A549 (cell line): ENCODE data around the gene SNCAIP.

Experiments
- CBX2 ChIP-seq: fragments of 200-600 bp; sonication (generic); IDR thresholded peaks from 2 replicates; pipeline ENCODE4 v1.6.1; 2016; ENCODE audit warnings: low read depth, mild to moderate bottlenecking, borderline replicate concordance
- CEBPB ChIP-seq, 2 experiments: fragments of >200 bp in 1 of 2; sonication (Bioruptor Twin) in 1 of 2; formaldehyde crosslinking in 1 of 2; IDR thresholded peaks; 2 replicates each; pipeline ENCODE4 v1.6.1; 2012 to 2016
- CTCF ChIP-seq: fragments of >200 bp; sonication (Bioruptor Twin); formaldehyde crosslinking; IDR thresholded peaks from 3 replicates; pipeline ENCODE4 v1.5.1; 2016
- HES2 ChIP-seq: fragments of >200 bp; sonication (Bioruptor Twin); formaldehyde crosslinking; IDR thresholded peaks from 2 replicates; pipeline ENCODE4 v1.6.1; 2016
- MAX ChIP-seq: IDR thresholded peaks from 2 replicates; pipeline ENCODE4 v1.6.1; 2012
- MYC ChIP-seq: IDR thresholded peaks from 2 replicates; pipeline ENCODE4 v1.6.1; 2012; ENCODE audit warnings: mild to moderate bottlenecking, inconsistent platforms, low read length, improper control_type of control experiment, borderline replicate concordance
- PBX3 ChIP-seq: IDR thresholded peaks from 2 replicates; pipeline ENCODE4 v1.6.1; 2012
- POLR2A ChIP-seq: IDR thresholded peaks from 2 replicates; pipeline ENCODE4 v1.6.1; 2012; ENCODE audit warnings: mild to moderate bottlenecking, low read length
- RAD21 ChIP-seq, 2 experiments: fragments of >200 bp in 1 of 2; sonication (Bioruptor Twin) in 1 of 2; formaldehyde crosslinking in 1 of 2; IDR thresholded peaks in 1 of 2; conservative IDR thresholded peaks in 1 of 2; 2 replicates in 1 of 2; 3 replicates in 1 of 2; pipeline ENCODE4 v1.6.1; 2012 to 2018; ENCODE audit warnings: inconsistent platforms in 1 of 2
- RFX5 ChIP-seq: fragments of 450-650 bp; IDR thresholded peaks from 2 replicates; pipeline ENCODE4 v1.7.1; 2014; ENCODE audit warnings: antibody characterized with exemption, mild to moderate bottlenecking, moderate library complexity
- SMC3 ChIP-seq: fragments of >200 bp; sonication (Bioruptor Twin); formaldehyde crosslinking; IDR thresholded peaks from 3 replicates; pipeline ENCODE4 v1.6.1; 2018; ENCODE audit warnings: inconsistent platforms
- USF2 ChIP-seq: fragments of 450-650 bp; IDR thresholded peaks from 2 replicates; pipeline ENCODE4 v1.6.1; 2014; ENCODE audit warnings: antibody characterized with exemption
- ZC3H11A ChIP-seq: fragments of 450-650 bp; IDR thresholded peaks from 2 replicates; pipeline ENCODE4 v1.6.1; 2014; ENCODE audit warnings: antibody characterized with exemption, mild to moderate bottlenecking
- ZFP36 ChIP-seq: fragments of 450-650 bp; IDR thresholded peaks from 2 replicates; pipeline ENCODE4 v1.6.1; 2014; ENCODE audit warnings: borderline replicate concordance; ENCODE audit not compliant: partially characterized antibody

- TF ChIP-seq CTCF, result no peak
- TF ChIP-seq CEBPB (IDR thresholded peaks at IDR 0.05), result no peak
- no peak for TF ChIP-seq SMC3
- TF ChIP-seq ZFP36, result no peak
- no peak for TF ChIP-seq POLR2A
- TF ChIP-seq RFX5, result no peak
- no peak for TF ChIP-seq MAX
- no peak for TF ChIP-seq RAD21 (conservative IDR thresholded peaks at IDR 0.05 in 1 of 2, IDR thresholded peaks at IDR 0.05 in 1 of 2)
- TF ChIP-seq USF2, result no peak
- TF ChIP-seq CBX2, result no peak
- no peak for TF ChIP-seq PBX3
- no peak for TF ChIP-seq HES2
- no peak for TF ChIP-seq ZC3H11A
- TF ChIP-seq MYC, result no peak
Measured at GRCh38 chr5:122464191-122464590, 152.2 kb downstream of the SNCAIP start.
